GM18520 (cell line): ENCODE data around the gene BCKDHB.
"Not testable (repeated sequence)": the region's sequence is repeated elsewhere in the genome, so short reads cannot be mapped to it uniquely, and the experiment has no call there.

Source experiments
- ATAC-seq: cut with Tn5 transposase; IDR thresholded peaks from one replicate; pipeline ENCODE4 v1.9.1; 2021; ENCODE audit not compliant: unreplicated experiment

Gene BCKDHB

DNA sequence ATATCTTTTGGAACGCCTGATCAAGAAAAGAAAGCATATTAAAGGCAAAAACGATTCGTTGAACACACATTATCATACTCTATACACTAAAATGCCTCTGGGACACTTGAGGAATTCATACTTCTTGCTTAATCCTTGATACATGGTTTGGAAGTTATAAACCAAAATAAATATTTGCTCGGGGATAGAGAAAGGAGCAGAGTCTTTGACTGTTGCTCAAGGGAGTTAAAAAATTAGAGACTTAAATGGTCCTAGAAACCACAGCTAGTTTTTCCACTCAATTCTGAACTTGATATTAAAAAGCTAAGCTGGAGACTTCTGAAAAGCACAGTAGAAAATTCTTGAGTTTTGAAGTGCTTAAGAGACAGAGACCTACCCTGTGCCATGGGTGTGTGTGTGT is 98.9 kb downstream of the BCKDHB start:
- ATAC-seq: no peak

DNA sequence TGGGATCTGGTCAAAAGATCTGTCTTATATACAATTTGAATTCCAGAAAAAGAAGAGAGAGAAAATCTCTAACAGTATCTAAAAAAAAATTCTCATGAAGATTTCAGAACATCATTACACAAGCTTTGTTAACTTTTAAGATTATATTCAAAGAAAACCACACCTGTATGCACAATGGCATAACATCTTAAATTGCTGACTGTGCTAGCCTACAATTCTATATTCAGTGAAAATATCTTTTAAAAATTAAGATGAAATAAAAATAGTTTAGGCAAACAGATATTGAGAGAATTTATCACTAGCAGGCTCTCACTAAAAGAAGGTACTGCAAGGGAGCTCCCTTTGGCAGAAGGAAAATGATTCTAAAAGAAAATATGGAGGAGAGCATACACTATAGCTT is 100.3 kb downstream of the BCKDHB start:
- no peak for ATAC-seq

DNA sequence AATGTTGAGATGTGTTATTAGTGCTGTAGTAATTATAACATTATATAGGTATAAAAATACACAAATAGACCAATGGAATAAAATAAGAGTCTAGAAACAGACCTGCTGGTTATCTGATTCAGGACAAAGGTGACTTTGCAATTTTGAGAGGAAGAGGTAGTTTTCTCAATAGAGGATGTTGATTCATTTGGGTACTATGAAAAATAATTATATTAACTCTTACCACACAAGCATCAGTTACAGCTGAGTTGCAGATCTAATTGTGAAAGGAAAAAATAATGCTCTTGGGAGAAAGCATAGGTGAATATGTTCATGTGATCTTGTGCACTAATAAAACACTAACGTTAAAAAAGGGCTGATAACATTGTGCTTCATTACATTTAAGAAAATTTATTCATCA is 103.0 kb downstream of the BCKDHB start:
- peak; percentile 42 for ATAC-seq

DNA sequence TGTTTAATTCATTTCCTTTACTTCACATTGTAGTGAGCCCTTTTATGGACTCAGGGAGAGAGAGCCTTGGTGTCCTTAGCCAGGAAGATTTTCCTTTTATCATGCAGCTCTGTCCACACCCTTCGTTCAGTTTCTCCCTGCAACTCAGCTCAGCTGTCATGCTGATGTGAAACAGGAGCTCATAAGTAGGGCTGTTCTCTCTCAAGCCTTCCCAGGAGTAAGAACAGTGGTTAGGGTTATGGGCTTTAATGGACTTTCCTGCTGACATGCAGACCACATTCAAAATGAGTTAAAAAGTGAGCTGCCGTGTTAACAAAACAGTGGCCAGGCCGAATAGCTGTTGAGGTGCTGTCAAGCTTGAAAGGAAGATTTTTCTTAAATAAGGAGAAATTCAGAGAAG is 104.1 kb downstream of the BCKDHB start:
- ATAC-seq: peak; percentile 26

DNA sequence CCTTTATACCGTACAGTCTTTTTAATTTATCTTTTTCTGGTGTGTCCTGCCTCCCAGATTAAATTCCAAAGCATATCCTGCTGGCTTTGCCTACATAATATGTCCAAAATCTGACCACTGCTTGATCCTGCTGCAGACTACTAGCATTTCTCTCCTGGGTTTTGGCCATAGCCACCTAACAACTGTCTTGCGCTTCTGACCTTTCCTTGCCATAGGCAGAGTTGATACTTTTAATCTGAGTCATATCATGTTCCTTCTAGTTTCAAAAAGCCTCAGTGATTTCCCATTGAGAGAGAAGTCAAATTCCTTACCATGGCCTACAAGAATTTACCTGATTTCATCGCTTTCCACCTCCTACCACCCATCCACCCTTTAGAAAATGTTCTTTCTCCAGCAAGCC is 104.8 kb downstream of the BCKDHB start:
- peak; percentile 44 for ATAC-seq

DNA sequence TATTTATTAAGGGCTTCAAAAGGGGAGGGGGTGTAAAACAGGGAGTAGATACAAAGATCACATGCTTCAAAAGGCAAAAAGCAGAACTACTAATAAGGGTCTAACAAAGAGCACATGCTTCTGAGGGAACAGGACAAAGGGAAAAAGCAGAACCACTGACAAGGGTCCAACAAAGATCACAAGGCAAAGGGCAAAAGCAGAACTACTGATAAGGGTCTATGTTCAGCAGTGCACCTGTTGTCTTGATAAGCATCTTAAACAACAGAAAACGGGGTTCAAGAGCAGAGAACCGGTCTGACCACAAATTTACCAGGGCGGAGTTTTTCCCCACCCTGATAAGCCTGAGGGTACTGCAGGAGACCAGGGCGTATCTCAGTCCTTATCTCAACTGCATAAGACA is 105.4 kb downstream of the BCKDHB start:
- ATAC-seq: not testable (repeated sequence)

DNA sequence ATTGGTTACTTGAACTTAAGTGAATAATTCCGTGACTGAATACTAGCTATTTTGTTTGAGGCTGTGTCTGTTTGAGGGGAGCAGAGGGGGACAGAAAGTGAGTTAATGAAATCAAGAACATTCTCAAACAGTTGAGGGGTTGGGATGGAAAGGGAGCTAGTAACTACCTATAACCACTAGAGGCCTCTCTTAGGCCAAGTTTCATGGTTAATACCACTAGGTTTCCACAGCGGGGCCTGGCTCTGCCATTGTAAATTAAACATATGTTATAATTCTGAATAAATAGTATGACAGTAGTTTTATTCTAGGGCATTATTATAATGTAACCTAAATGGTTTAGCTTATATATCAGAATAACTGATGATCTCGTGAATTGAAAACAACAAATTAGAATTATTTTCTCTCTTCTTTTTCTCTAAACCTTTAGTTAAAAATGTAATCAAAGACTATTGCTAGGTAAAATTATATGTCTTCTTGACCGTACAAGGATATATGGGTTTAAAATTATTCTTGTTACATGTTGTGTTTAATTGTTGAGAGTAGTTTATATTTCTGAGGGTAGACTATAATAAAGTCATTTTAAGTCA is 108.1 kb downstream of the BCKDHB start:
- ATAC-seq: peak; percentile 54

DNA sequence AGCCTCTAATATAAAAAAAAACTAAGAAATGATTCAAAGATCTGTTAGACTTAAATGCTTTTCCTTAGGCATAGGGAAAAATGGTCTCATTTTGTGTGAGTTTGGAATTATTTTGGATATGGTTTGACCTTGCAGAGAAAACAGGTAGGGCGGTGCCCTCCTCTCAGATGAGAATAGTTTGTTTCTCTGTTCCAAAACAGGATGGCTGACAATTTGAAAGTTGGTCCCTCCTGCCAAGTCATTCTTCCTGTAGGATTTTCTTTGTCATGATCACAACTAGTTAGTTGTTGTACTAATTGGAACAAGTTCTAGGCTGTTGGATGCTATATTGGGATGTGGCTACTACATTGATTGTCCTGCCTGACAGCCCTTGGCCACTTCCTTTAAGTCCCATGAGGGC is 108.6 kb downstream of the BCKDHB start:
- ATAC-seq: no peak

DNA sequence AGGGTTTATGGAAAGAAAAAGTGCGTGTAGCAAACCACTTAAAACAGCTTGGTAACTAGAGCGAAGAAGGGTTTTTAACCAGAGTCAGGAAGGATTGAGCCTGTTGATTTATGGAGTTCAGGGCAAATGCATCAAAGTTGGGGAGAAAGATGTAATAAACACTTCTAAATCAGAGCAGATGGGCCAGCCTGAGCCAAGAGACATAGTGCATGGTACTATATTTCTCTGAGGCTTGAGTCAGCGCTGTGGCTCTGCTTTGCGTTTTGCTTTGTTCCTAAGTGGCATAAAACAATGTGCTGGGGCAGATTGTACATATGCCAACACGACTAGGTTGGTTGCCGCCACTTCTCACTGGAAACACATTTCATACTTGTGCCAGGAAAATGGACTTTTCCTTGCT is 111.3 kb downstream of the BCKDHB start:
- no peak for ATAC-seq

DNA sequence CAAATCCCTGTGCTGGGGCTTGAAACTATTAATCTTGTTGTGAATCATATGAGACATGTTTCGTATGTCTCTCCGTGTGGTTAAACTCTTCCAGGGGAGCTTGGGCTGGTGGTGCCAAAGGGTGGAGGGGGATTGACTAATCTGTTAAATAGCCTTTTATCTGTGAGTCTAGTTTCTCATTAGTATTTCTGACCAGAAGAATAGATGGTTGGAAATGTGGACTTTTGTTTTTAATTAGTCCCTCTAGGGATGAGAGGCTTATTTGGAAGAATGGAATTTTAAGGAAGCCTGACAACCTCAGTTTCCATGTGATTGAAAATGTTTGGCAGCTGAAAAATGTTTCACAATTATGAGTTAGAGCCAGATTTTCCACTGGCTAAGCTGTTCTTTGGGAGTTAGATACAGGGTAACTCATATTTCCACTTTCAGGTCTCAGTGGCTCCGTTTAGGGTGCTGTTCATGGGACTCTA is 117.3 kb downstream of the BCKDHB start:
- no peak for ATAC-seq

DNA sequence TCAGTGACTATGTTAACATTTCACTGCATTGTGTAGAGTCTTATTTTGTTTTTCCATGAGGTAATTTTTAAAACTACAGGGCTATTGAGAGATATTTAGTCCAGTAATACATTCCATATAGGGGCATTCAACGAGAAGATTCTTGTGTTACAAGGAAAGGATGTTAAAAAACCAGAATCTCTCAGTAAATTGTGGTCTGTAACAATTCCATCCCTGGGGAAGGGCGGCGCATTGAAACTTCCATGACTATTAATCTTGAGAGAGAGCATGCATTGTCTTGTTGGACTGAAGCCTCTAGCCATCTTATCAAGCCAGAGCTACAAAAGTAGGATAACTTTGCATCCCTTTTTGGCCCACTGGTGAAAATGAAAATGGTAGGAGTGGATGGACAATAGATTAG is 119.7 kb downstream of the BCKDHB start:
- ATAC-seq: no peak

DNA sequence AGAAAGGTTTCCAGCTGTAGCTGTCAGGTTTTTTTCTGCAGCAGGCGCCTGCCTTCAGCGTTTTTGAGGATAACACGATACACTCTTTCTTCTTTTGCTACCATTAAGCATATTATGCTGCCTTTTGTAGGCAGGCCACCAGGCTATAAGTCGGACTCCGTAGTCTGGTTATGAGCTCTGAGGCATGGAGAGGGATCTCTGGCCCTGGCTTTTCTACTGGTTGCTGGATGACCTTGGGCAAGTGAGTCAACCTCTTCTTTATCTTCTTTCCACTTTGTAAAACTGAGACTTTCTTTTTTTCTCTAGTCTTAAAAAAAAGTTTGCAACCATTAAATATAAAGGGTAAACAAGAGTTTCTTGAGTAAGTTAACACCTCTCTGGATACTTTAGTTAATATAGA is 120.2 kb downstream of the BCKDHB start:
- no peak for ATAC-seq

DNA sequence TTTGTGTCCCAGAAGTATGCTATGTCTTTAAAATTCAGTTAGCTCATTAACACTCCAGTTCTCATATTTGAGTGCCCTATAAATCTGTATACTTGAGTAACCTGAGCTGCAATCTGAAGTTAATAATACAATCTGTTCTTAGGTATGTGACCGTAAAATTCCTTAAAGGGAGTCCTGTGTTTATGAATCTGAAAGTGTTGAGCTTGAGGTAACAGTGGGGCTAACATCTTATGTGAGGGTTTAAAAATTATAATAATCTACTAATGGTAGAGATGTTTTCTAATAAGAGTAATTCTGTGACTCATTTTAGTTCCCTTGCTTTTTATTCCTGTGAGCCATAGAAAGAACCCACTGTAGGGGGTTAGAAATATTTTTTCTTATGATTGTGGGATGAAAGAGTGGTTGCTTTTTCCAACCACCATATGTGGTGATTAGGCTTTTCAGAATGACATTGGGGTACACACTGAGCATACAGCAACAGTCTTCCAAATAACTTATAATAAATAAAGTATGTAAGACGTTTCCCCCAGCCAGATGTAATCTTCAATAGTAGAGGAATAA is 121.2 kb downstream of the BCKDHB start:
- ATAC-seq: no peak

DNA sequence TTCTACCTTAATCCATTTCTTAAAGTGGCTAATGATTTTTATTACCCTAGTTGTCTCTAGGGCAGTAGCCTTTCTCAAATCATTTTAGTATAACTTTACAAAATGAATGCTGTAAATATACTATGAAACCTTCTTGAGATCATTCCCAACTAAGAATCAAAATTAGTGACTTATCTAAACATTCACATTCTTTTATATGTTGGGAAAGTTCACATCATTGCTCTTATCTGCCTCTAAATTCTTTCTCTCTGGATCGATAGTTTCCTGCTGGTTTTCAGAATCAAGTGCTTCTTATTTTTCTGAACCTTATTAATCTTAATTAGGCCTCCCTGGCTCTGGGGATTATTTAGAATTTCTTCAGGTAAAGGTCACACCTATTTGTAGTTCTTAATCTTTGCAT is 126.8 kb downstream of the BCKDHB start:
- ATAC-seq: no peak

DNA sequence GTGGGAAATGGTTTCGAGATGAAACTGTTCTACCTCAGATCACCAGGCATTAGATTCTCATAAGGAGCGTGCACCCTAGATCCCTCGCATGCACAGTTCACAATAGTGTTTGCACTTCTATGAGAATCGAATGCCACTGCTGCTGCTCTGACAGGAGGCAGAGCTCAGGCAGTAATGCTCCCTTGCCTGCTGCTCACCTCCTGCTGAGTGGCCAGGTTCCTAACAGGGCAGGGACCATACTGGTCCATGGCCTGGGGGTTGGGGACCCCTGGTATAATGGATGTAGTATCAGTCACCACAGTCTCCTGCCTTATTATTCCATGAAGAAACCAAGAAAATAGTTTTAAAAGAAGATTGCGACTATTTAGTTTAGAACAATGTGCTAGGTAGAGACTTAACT is 127.5 kb downstream of the BCKDHB start:
- ATAC-seq: no peak

DNA sequence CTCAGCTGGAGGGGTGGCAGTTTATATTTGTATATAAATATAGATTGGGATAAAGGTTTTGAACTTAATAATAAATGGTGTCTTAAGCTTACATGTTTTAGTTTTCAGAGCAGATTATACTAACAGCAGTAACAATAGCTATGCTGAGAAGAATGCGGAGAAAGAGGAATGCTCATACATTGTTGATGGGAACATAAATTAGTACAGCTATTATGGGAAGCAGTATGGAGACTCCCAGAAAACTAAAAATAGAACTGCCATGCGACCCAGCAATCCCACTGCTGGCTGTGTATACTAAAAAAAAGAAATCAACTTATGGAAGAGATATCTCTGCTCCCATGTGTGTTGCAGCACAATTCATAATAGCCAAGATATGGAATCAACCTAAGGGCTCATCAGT is 127.9 kb downstream of the BCKDHB start:
- no peak for ATAC-seq

DNA sequence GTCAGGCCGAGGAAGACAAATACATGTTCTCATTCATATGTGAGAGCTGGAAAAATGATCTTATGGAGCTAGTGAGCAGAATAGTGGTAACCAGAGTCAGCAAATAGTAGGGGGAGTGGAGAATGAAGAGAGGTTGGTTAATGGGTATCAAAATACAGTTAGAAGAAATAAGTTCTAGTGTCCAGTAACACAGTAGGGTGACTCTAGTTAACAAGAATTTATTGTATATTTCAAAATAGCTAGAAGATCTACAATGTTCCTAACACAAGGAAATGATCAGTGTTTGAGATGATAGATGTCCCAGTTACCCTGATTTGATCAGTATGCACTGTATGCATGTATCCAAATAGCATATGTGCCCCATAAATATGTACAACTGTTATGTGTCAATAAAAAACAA is 128.4 kb downstream of the BCKDHB start:
- no peak for ATAC-seq

DNA sequence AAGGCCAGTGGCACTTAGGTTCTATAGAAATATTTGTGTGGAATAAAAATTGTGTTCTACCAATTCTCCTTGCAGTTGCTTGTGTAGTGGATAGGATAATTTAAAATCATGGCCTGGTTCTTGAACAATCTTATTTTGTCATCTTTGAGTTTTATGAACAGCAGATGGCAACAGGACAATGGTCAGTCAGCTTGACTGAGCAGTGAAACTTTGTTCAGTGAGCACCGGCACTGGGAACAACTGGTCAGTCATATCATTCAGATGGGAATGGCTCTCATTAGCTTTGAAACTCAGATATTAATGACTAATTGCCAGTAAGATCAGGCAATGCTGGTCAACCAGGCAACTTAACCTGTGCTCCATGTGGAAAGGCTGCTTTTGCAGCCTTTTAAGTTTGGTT is 129.2 kb downstream of the BCKDHB start:
- ATAC-seq: no peak

DNA sequence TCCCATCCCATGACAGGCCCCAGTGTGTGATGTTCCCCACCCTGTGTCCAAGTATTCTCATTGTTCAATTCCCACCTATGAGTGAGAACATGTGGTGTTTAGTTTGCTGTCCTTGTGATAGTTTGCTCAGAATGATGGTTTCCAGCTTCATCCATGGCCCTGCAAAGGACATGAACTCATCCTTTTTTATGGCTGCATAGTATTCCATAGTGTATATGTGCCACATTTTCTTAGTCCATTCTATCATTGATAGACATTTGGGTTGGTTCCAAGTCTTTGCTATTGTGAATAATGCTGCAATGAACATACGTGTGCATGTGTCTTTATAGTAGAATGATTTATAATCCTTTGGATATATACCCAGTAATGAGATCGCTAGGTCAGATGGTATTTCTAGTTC is 132.3 kb downstream of the BCKDHB start:
- not testable (repeated sequence) for ATAC-seq

DNA sequence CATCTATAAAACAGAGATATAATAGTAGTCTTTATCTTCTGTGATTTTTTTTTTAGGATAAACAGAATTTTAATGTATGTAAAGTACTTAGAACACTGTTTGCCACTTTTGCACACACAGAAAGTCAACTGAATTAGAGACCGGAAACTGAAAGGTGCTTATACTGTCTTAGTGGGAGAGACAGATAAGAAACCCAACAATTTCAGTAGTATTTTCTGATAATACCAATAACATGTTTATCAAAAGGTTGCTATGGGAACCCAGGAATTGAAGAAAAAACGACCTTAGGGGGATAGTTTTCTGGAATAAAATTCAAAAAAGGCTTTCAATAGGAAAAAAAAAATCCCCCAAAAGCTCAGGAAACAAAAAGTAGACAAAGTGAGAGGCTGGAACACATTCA is 138.6 kb downstream of the BCKDHB start:
- no peak for ATAC-seq

DNA sequence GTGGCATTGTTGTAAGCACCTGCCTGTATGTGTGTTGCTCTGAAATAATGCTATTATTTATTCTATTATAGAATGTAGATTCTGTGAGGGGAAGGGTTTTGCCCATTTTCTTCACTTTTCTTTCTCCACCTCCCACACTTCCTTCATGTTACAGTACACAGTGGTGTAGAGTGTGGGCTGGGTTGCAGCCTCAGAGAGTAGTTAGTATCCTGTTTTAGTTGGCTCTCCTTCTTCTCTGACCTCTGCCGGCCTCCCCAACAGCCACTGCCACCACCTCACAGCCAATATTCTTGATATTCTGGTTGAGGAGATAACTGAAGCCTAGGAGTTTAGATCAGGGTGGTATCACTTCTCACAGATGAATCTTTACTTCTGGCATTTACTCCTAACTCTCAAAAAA is 143.4 kb downstream of the BCKDHB start:
- ATAC-seq: no peak

DNA sequence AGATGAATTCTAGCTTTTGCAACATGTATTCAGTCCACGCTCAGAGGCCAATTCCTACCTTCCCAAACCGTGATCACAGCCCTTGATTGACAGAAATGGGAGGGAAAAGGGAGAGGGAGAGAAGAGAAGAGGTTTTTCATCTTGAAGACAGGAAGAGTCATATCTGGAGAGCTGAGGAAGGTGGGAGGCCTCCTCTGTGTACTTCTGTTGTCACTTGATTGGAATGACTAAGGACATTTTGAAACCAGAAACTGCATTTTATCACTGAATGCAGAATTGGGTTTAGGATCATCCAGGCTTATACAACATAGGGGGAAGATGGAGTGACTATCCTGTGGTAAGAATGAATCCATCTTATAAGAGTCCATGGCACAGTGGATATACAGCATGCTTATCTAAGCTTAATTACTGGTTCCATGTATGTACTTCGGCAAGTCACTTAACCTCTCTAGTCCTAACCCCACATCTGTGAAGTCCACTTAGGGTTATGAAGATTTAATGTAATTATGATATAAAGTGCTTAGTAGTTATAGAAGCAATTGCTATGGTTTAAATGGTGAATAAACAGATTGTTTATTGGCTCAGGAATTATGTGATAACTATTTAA is 144.0 kb downstream of the BCKDHB start:
- ATAC-seq: no peak

DNA sequence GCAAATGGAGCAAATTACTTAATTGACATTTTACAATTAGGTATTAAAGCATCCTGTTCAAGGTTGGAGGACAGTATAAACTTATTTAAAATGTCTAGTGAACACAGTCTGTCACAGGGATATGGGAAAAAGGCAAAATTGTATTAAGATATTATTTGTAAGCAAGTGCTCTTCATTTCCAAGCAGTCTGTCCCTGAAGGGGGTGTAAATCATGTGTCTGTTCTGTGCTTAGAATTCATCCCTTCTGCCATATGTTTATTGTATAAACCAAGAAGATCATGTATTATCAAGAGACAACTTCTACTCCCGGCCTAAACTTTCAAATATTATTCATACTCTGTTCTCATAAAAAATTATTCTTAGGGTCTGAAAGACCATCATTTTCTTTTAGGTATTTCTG is 144.8 kb downstream of the BCKDHB start:
- ATAC-seq: no peak
